Gastrocnemius medialis (tissue), 4 donors: ENCODE data around the gene EPHA8. TPM values are rescaled to one million over a fixed set of nuclear protein-coding genes. Genes with fewer than 3 reads are reported as not detected.

Source experiments
- ATAC-seq, 2 donors: fragments of 150-250 bp; one replicate each; pipeline ENCODE4 v1.9.1; 2016
- DNase-seq, 2 donors: peaks; one replicate each; pipeline ENCODE4 v3.0.0-alpha.2; 2019
- H3K27ac ChIP-seq, 4 donors: fragments of 200-600 bp; sonication (generic); 1 replicate in 1 of 4; 2 replicates in 3 of 4; pipeline ENCODE4 v1.5.1; 2016 to 2018; ENCODE audit warnings: mild to moderate bottlenecking in 2 of 4, moderate library complexity in 1 of 4
- H3K27me3 ChIP-seq, 3 donors: fragments of 200-600 bp; sonication (generic) in 2 of 3; 1 replicate in 1 of 3; 2 replicates in 2 of 3; pipeline versions ENCODE4 v1.5.1 to v1.6.0; 2016 to 2019; ENCODE audit warnings: mild to moderate bottlenecking in 1 of 3, moderate library complexity in 1 of 3
- H3K36me3 ChIP-seq, 2 donors: fragments of 200-600 bp; sonication (generic) in 1 of 2; one replicate each; pipeline ENCODE4 v1.5.1; 2017 to 2018
- H3K4me1 ChIP-seq, 2 donors: fragments of 200-600 bp; sonication (generic) in 1 of 2; one replicate each; pipeline ENCODE4 v1.5.1; 2016 to 2017; ENCODE audit warnings: mild to moderate bottlenecking in 2 of 2
- H3K4me3 ChIP-seq, 4 donors: fragments of 200-600 bp; sonication (generic) in 3 of 4; 1 replicate in 1 of 4; 2 replicates in 3 of 4; pipeline ENCODE4 v1.5.1; 2016 to 2019; ENCODE audit warnings: mild to moderate bottlenecking in 2 of 4
- H3K9me3 ChIP-seq, 3 donors: fragments of 200-600 bp; sonication (generic) in 2 of 3; 1 replicate in 1 of 3; 2 replicates in 2 of 3; pipeline ENCODE4 v1.5.1; 2016 to 2019
- POLR2A ChIP-seq, 2 donors: fragments of 450-650 bp; IDR thresholded peaks; one replicate each; pipeline ENCODE4 v1.6.1; 2017; ENCODE audit warnings: antibody characterized with exemption in 2 of 2, mild to moderate bottlenecking in 2 of 2, moderate library complexity in 2 of 2
- in situ Hi-C, 4 donors: fragments of 200-750 bp; cut with MboI; loops; one replicate each; pipeline versions ENCODE4 v1.15.0 to v1.8.0; 2017; ENCODE audit warnings: low sequenced_read_pairs in 4 of 4
- intact Hi-C: fragments of 100-400 bp; cut with DNase I; formaldehyde crosslinking; loops from one replicate; pipeline ENCODE4 v1.15.1; 2023; ENCODE audit warnings: low total_unique reads
- total RNA-seq, 4 donors: library from RNA; depleted of rRNA; stranded (reverse); fragments of >200 nt; gene quantifications; one replicate each; pipeline versions ENCODE4 v1.1.0 to v1.2.3, GENCODE V29; 2016
- TF ChIP-seq, protein P1 (sequence below), 5 experiments: fragments of 450-650 bp in 3 of 5; fragments of 200-600 bp in 2 of 5; sonication (generic) in 2 of 5; IDR thresholded peaks in 4 of 5; conservative IDR thresholded peaks in 1 of 5; 1 replicate in 4 of 5; 2 replicates in 1 of 5; pipeline ENCODE4 v1.5.1; 2016 to 2019; ENCODE audit warnings: antibody characterized with exemption in 5 of 5, mild to moderate bottlenecking in 3 of 5, moderate library complexity in 3 of 5

EPHA8 gene
- total RNA-seq, 4 donors from 2014 or later = not detected

GRCh38 chr1:22625262-22625925 is 62.1 kb downstream of the EPHA8 start:
- ATAC-seq = no peak
- intact Hi-C loops = no loop called here
- in situ Hi-C loops = loop anchor here in 2 of 4 donors (25.0 kb wide), 1 partner anchor 513 kb away; no protein-coding TSS in a partner anchor

GRCh38 chr1:22626237-22627157 is 63.2 kb downstream of the EPHA8 start:
- DNase-seq (no peak), ATAC-seq (no peak)
- in situ Hi-C loops = loop anchor here in 2 of 4 donors (25.0 kb wide), 1 partner anchor 514 kb away; no protein-coding TSS in a partner anchor
- TF ChIP-seq POLR2A (IDR thresholded peaks at IDR 0.05) = no peak
- TF ChIP-seq, protein P1, sequence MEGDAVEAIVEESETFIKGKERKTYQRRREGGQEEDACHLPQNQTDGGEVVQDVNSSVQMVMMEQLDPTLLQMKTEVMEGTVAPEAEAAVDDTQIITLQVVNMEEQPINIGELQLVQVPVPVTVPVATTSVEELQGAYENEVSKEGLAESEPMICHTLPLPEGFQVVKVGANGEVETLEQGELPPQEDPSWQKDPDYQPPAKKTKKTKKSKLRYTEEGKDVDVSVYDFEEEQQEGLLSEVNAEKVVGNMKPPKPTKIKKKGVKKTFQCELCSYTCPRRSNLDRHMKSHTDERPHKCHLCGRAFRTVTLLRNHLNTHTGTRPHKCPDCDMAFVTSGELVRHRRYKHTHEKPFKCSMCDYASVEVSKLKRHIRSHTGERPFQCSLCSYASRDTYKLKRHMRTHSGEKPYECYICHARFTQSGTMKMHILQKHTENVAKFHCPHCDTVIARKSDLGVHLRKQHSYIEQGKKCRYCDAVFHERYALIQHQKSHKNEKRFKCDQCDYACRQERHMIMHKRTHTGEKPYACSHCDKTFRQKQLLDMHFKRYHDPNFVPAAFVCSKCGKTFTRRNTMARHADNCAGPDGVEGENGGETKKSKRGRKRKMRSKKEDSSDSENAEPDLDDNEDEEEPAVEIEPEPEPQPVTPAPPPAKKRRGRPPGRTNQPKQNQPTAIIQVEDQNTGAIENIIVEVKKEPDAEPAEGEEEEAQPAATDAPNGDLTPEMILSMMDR (IDR thresholded peaks at IDR 0.05 in 4 of 5, conservative IDR thresholded peaks at IDR 0.05 in 1 of 5) = no peak
- no peaks in the 10 kb centered on the region for H3K36me3 ChIP-seq
- no peaks in the 10 kb centered on the region for H3K9me3 ChIP-seq
- peaks cover 38 to 52% (median 38%) of the 10 kb centered on the region in 3 donors for H3K27me3 ChIP-seq
- no peak overlapping the region for H3K4me3 ChIP-seq
- H3K4me1 ChIP-seq = no peaks in the 10 kb centered on the region
- intact Hi-C loops = no loop called here
- no peak overlapping the region for H3K27ac ChIP-seq

More at GRCh38 chr1:22625262-22625925, 62.1 kb downstream of the EPHA8 start:
- Histone ChIP-seq H3K27ac (no peak overlapping the region), H3K4me3 (no peak overlapping the region), H3K27me3 (peaks cover 39 to 60% (median 46%) of the 10 kb centered on the region in 3 donors), H3K9me3 (no peaks in the 10 kb centered on the region), H3K4me1 (no peaks in the 10 kb centered on the region), H3K36me3 (no peaks in the 10 kb centered on the region)
- DNase-seq = no peak
- TF ChIP-seq, protein P1 (IDR thresholded peaks at IDR 0.05 in 4 of 5, conservative IDR thresholded peaks at IDR 0.05 in 1 of 5) = no peak
- TF ChIP-seq POLR2A (IDR thresholded peaks at IDR 0.05) = no peak

DNA sequence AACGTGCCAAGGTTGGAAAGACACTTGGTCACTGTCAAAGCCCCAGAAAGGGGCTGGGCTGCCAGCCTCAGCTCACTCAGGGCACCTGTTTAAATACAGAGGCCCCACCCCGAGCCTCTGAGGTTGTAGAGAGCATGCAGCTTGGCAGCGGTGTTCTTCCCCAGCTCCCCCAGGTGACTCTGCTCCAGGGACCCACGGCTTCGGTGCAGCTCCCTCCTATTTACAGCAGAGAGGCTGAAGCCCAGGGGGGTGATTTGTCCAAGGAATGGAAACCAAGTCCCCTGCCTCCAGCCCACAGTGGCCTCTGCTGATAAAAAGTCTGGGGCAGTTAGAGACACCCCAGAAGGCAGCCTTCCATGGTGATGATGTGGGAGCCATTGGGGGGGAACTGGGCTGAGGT is 64.0 kb downstream of the EPHA8 start:
- Histone ChIP-seq H3K27me3 (peaks cover 38 to 52% (median 42%) of the 10 kb centered on the region in 3 donors), H3K4me3 (no peak overlapping the region), H3K9me3 (no peaks in the 10 kb centered on the region), H3K27ac (no peak overlapping the region), H3K36me3 (no peaks in the 10 kb centered on the region), H3K4me1 (no peaks in the 10 kb centered on the region)
- DNase-seq = no peak
- intact Hi-C loops (no loop called here), in situ Hi-C loops (loop anchor here in 2 of 4 donors (25.0 kb wide), 1 partner anchor 515 kb away; no protein-coding TSS in a partner anchor)
- TF ChIP-seq POLR2A (IDR thresholded peaks at IDR 0.05) = no peak
- TF ChIP-seq, protein P1 (IDR thresholded peaks at IDR 0.05 in 4 of 5, conservative IDR thresholded peaks at IDR 0.05 in 1 of 5) = no peak
- ATAC-seq = no peak

- TF ChIP-seq, protein P1 (IDR thresholded peaks at IDR 0.05 in 4 of 5, conservative IDR thresholded peaks at IDR 0.05 in 1 of 5) = no peak
- no peak for TF ChIP-seq POLR2A (IDR thresholded peaks at IDR 0.05)
- H3K36me3 ChIP-seq = no peaks in the 10 kb centered on the region
- intact Hi-C loops (no loop called here), in situ Hi-C loops (loop anchor here in 2 of 4 donors (25.0 kb wide), 1 partner anchor 517 kb away; no protein-coding TSS in a partner anchor)
- H3K9me3 ChIP-seq = no peaks in the 10 kb centered on the region
- no peak overlapping the region for H3K4me3 ChIP-seq
- H3K27me3 ChIP-seq = peaks cover 38 to 43% (median 42%) of the 10 kb centered on the region in 3 donors
- ATAC-seq (no peak), DNase-seq (no peak)
- no peak overlapping the region for H3K27ac ChIP-seq
- no peaks in the 10 kb centered on the region for H3K4me1 ChIP-seq
Observed at GRCh38 chr1:22628698-22629444, 65.6 kb downstream of the EPHA8 start.
